Erythroblast (primary cell): ENCODE measurements around the gene SDR42E2.

Experiments used
- GATA1 ChIP-seq: IDR thresholded peaks from 2 replicates; pipeline ENCODE4 v1.6.1; 2011; ENCODE audit warnings: low read depth, mild to moderate bottlenecking, control low read depth, low read length, moderate library complexity
- POLR2A ChIP-seq: IDR thresholded peaks from 2 replicates; pipeline ENCODE4 v1.6.1; 2011; ENCODE audit warnings: mild to moderate bottlenecking, low read length

DNA sequence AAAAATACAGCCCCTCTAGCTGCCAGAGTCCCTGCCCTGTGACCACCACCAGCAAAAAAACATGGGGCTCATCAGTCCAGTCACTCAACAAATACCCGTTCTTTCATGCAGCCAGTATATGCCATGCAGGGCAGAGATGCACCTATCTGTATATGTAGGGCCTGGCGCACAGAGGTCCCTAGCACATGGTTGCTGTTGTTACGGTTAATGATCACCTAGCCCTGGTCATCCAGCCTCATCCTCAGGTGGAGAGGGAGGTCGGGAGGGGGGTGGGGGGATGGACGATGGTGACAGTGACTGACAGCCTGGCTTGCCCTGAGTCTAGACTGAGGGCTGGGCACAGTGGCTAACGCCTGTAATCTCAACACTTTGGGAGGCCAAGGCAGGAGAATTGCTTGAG, 1.5 kb downstream of the SDR42E2 start:
- TF ChIP-seq POLR2A: no peak
- no peak for TF ChIP-seq GATA1
